K562 (cell line): ENCODE results near the gene GPD1L. TPM values are rescaled to one million over a fixed set of nuclear protein-coding genes. Genes with fewer than 3 reads are reported as not detected.

Source experiments
- ATAC-seq: fragments of 200-7000 bp; cut with Tn5 transposase; 3 replicates; pipeline ENCODE4 v1.9.1; 2020; ENCODE audit warnings: moderate library complexity
- BruUV-seq: library from RNA; stranded (reverse); fragments of 400-500 nt; replicated peaks from 2 replicates; lab custom pipeline; 2021; lab: Mats Ljungman, UMichigan
- CTCF ChIA-PET: fragments of 300-600 bp; formaldehyde crosslinking; extraction: SDS; loops from one replicate; lab custom pipeline; 2021; ENCODE audit warnings: low intra/inter-chr PET ratio; lab: Yijun Ruan, JAX
- POLR2A ChIA-PET: fragments of 300-600, 350-650 bp; sonication (Branson Sonifier 250); formaldehyde crosslinking; extraction: SDS; loops from one replicate; lab custom pipeline; 2021; ENCODE audit warnings: antibody characterized with exemption, inconsistent platforms; lab: Yijun Ruan, JAX
- DNase-seq, 4 experiments: peaks; one replicate each; pipeline versions ENCODE4 v3.0.0 to v3.0.0-alpha.2; 2011 to 2018; ENCODE audit warnings: low spot score in 3 of 4, mixed read lengths in 3 of 4; ENCODE audit errors: extremely low read depth in 1 of 4
- FAIRE-seq: peaks from 2 replicates; lab custom pipeline; 2011; peaks lifted over from hg19 to GRCh38; lab: Jason Lieb, UNC
- H2AFZ ChIP-seq: 2 replicates; pipeline ENCODE4 v1.6.0; 2011; ENCODE audit warnings: low read depth, low read length, control low read depth, inconsistent platforms
- H3K27ac ChIP-seq: fragments of 200-600 bp; 3 replicates; pipeline ENCODE4 v1.8.0; 2011; ENCODE audit warnings: low read depth, mild to moderate bottlenecking, control low read depth, inconsistent platforms, low read length, moderate library complexity, mixed read lengths; ENCODE audit errors: extremely low read depth
- H3K27me3 ChIP-seq, 2 experiments: fragments of 300-600 bp in 1 of 2; 2 replicates in 1 of 2; 3 replicates in 1 of 2; pipeline versions ENCODE4 v1.6.0 to v1.8.0; 2011; ENCODE audit warnings: inconsistent platforms in 2 of 2, low read length in 2 of 2, mild to moderate bottlenecking in 1 of 2, mixed read lengths in 1 of 2, moderate library complexity in 1 of 2; ENCODE audit not compliant: control insufficient read depth in 2 of 2, insufficient read depth in 2 of 2
- H3K36me3 ChIP-seq: fragments of 300-600 bp; 3 replicates; pipeline ENCODE4 v1.8.0; 2011; ENCODE audit warnings: mild to moderate bottlenecking, low read length, inconsistent platforms; ENCODE audit not compliant: control insufficient read depth, insufficient read depth
- H3K4me1 ChIP-seq, 2 experiments: fragments of 200-600 bp in 1 of 2; replicated peaks in 1 of 2; 2 replicates in 1 of 2; 3 replicates in 1 of 2; pipeline versions ENCODE4 v1.5.1 to v1.8.0; 2011; ENCODE audit warnings: inconsistent platforms in 2 of 2, low read length in 2 of 2, mild to moderate bottlenecking in 1 of 2, mixed read lengths in 1 of 2, moderate library complexity in 1 of 2; ENCODE audit not compliant: control insufficient read depth in 2 of 2, insufficient read depth in 2 of 2
- H3K4me2 ChIP-seq: 2 replicates; pipeline ENCODE4 v1.6.1; 2011; ENCODE audit warnings: low read length, control low read depth, inconsistent platforms, mixed read lengths; ENCODE audit not compliant: insufficient read depth
- H3K4me3 ChIP-seq: fragments of 200-600 bp; sonication (generic), shearing (Covaris generic); 2 replicates; pipeline ENCODE4 v1.5.1; 2016; ENCODE audit warnings: control low read depth, inconsistent platforms
- H3K79me2 ChIP-seq: fragments of 200-600 bp; 3 replicates; pipeline ENCODE4 v1.8.0; 2011; ENCODE audit warnings: low read length, inconsistent platforms; ENCODE audit not compliant: control insufficient read depth, insufficient read depth
- H3K9ac ChIP-seq, 2 experiments: 2 replicates each; pipeline versions ENCODE4 v1.6.0 to v1.6.1; 2011; ENCODE audit warnings: low read depth in 2 of 2, low read length in 2 of 2, control low read depth in 1 of 2, inconsistent platforms in 1 of 2, mild to moderate bottlenecking in 1 of 2, mixed read lengths in 1 of 2; ENCODE audit not compliant: insufficient read depth in 1 of 2
- H3K9me1 ChIP-seq: one replicate; pipeline ENCODE4 v1.6.0; 2011; ENCODE audit warnings: inconsistent platforms, mild to moderate bottlenecking, low read length, moderate library complexity; ENCODE audit not compliant: control insufficient read depth, insufficient read depth
- H3K9me3 ChIP-seq: replicated peaks from 2 replicates; pipeline ENCODE4 v1.5.1; 2011; ENCODE audit warnings: low read depth, low read length, inconsistent platforms; ENCODE audit not compliant: control insufficient read depth, insufficient read depth
- H4K20me1 ChIP-seq: replicated peaks from 2 replicates; pipeline ENCODE4 v1.6.1; 2011; ENCODE audit warnings: low read length, inconsistent platforms, mixed read lengths; ENCODE audit not compliant: control insufficient read depth, insufficient read depth
- CEBPB ChIP-seq: fragments of 450-650 bp; IDR thresholded peaks from 2 replicates; pipeline ENCODE4 v1.6.1; 2016; ENCODE audit warnings: missing genetic modification characterization, missing compliant biosample characterization
- CEBPG ChIP-seq, 3 experiments: fragments of 200-800 bp in 1 of 3; sonication (Bioruptor generic) in 1 of 3; sonication (generic) in 1 of 3; formaldehyde crosslinking in 1 of 3; IDR thresholded peaks in 2 of 3; conservative IDR thresholded peaks in 1 of 3; 2 replicates each; pipeline versions ENCODE4 v1.6.1 to v1.8.0; 2016 to 2022; ENCODE audit warnings: missing compliant biosample characterization in 2 of 3, missing genetic modification characterization in 2 of 3, mild to moderate bottlenecking in 1 of 3, missing genetic modification reagents in 1 of 3
- ELF2 ChIP-seq: fragments of 250-450 bp; sonication (Bioruptor Pico); IDR thresholded peaks from 2 replicates; pipeline ENCODE4 v1.5.0; 2021; ENCODE audit warnings: mild to moderate bottlenecking
- GABPA ChIP-seq: fragments of 200-800 bp; sonication (Bioruptor generic); conservative IDR thresholded peaks from 2 replicates; pipeline ENCODE4 v1.6.1; 2016; ENCODE audit warnings: low read depth, missing genetic modification characterization, missing compliant biosample characterization
- HBP1 ChIP-seq: fragments of 450-650 bp; formaldehyde crosslinking; IDR thresholded peaks from 2 replicates; pipeline ENCODE4 v1.4.0; 2022; ENCODE audit warnings: missing genetic modification characterization
- KAT2B ChIP-seq: IDR thresholded peaks from one replicate; pipeline ENCODE4 v1.6.1; 2012; ENCODE audit warnings: low read depth, mild to moderate bottlenecking, control low read depth, inconsistent platforms, low read length, moderate library complexity
- MLLT1 ChIP-seq, 2 experiments: fragments of 450-650 bp; IDR thresholded peaks; 2 replicates each; pipeline ENCODE4 v1.6.1; 2016
- RBM39 ChIP-seq: fragments of 200-400 bp; formaldehyde crosslinking; optimal IDR thresholded peaks from 2 replicates; pipeline ENCODE3; 2018; ENCODE audit warnings: low read depth, low read length
- STAT6 ChIP-seq: sonication (generic); formaldehyde crosslinking; IDR thresholded peaks from 2 replicates; pipeline ENCODE4 v1.8.1; 2023; ENCODE audit warnings: mild to moderate bottlenecking, missing genetic modification reagents
- WGBS: fragments of 100-300 bp; shearing (Covaris generic); methylation state at CpG from one replicate; pipeline ENCODE4 v1.1.6; 2016; ENCODE audit warnings: low coverage, mixed read lengths; ENCODE audit not compliant: insufficient coverage; ENCODE audit errors: missing lambda C conversion rate; 5-methylcytosine and 5-hydroxymethylcytosine counted together
- in situ Hi-C: fragments of 300-500 bp; cut with MboI; formaldehyde crosslinking; loops from 4 replicates; pipeline ENCODE4 v1.15.0; 2018; ENCODE audit warnings: inconsistent platforms, mixed read lengths
- intact Hi-C: fragments of 100-400 bp; cut with micrococcal nuclease; formaldehyde crosslinking; loops from 2 replicates; pipeline ENCODE4 v1.14.2; 2022
- polyA plus RNA-seq, 8 experiments: library from polyadenylated mRNA; depleted of rRNA in 4 of 8; stranded (reverse) in 5 of 8; unstranded in 3 of 8; fragments of >200 nt; fragmentation: Nextera tagmentation in 2 of 8; fragmentation: Illumina TruSeq in 1 of 8; extraction: Ambion mirVana in 2 of 8; extraction: Trizol in 1 of 8; gene quantifications; 2 replicates each; pipeline versions ENCODE4 v1.2.1 to v1.2.3, GENCODE V29; 2011 to 2014; ENCODE audit warnings: inconsistent platforms in 1 of 8, missing spikeins in 1 of 8
- total RNA-seq, 7 experiments: library from RNA; depleted of rRNA in 6 of 7; stranded (reverse); fragments of >200 nt in 6 of 7; fragmentation: Illumina TruSeq in 2 of 7; extraction: Trizol in 2 of 7; gene quantifications; 2 replicates each; pipeline versions ENCODE4 v1.2.1 to v1.2.3, GENCODE V29; 2011 to 2021; ENCODE audit warnings: low replicate concordance in 1 of 7

The GPD1L gene
- total and polyA plus RNA-seq, 9 of the 15 experiments (the other 6 are each of a cell fraction or from before 2014, with no cell fraction given), result 1.6 to 17.3 (median 12.3) TPM

GRCh38 chr3:32195995-32196540 is 89.6 kb downstream of the GPD1L start:
- Histone ChIP-seq H3K9me1 (no peaks in the 10 kb centered on the region), H2AFZ (no peak overlapping the region), H3K4me3 (no peak overlapping the region), H3K4me2 (no peak overlapping the region), H3K27ac (no peak overlapping the region), H3K9me3 (no peaks in the 10 kb centered on the region), H3K36me3 (no peaks in the 10 kb centered on the region), H3K27me3 (peaks cover 0 to 35% of the 10 kb centered on the region in 2 experiments; a peak in 2 of 5 replicates), H3K9ac (no peak overlapping the region), H4K20me1 (no peaks in the 10 kb centered on the region), H3K79me2 (no peaks in the 10 kb centered on the region), H3K4me1 (no peaks in the 10 kb centered on the region)
- ChIA-PET CTCF (no interaction called here), POLR2A (interaction anchor here (0.6 to 1.0 kb wide), 2 partner anchors 95 to 254 kb away, joined by 3 read pairs; no protein-coding TSS in a partner anchor)
- intact Hi-C loops, result no loop called here
- ATAC-seq (no peak), FAIRE-seq (no peak), DNase-seq (no peak)
- no TSS peak for BruUV-seq
- in situ Hi-C loops, result no loop called here
- no peak for TF ChIP-seq CEBPG (CRISPR knock-in tag; IDR thresholded peaks at IDR 0.05)
- peak in 1 of 2 experiments; percentile 67; a peak in 2 of 4 replicates for TF ChIP-seq CEBPG (tag; conservative IDR thresholded peaks at IDR 0.05 in 1 of 2, IDR thresholded peaks at IDR 0.05 in 1 of 2)
- peak; percentile 61 for TF ChIP-seq CEBPB (tag)
- TF ChIP-seq GABPA (tag), result no peak
- 0% methylated on average over 4 of the region's 4 CpGs for WGBS

- H2AFZ ChIP-seq, result no peak overlapping the region
- no peak for FAIRE-seq
- no peaks in the 10 kb centered on the region for H3K36me3 ChIP-seq
- no peak overlapping the region for H3K4me3 ChIP-seq
- peaks cover 3 to 38% of the 10 kb centered on the region in 2 experiments; a peak in 3 of 5 replicates for H3K27me3 ChIP-seq
- ChIA-PET CTCF (no interaction called here), POLR2A (interaction anchor here (1.7 kb wide), 1 partner anchor 12 kb away, joined by 4 read pairs; no protein-coding TSS in a partner anchor)
- no peak overlapping the region for H3K9ac ChIP-seq
- no peaks in the 10 kb centered on the region for H4K20me1 ChIP-seq
- no peak overlapping the region for H3K4me2 ChIP-seq
- WGBS, result 0% methylated on average over 1 of the region's 1 CpG
- in situ Hi-C loops (no loop called here), intact Hi-C loops (no loop called here)
- H3K79me2 ChIP-seq, result no peaks in the 10 kb centered on the region
- no peaks in the 10 kb centered on the region for H3K9me1 ChIP-seq
- no peaks in the 10 kb centered on the region for H3K9me3 ChIP-seq
- no peak for ATAC-seq
- no peak overlapping the region for H3K27ac ChIP-seq
- TF ChIP-seq RBM39 (no peak), STAT6 (CRISPR knock-in tag) (no peak), MLLT1 (IDR thresholded peaks at IDR 0.05) (no peak), KAT2B (no peak), HBP1 (CRISPR knock-in tag) (no peak), ELF2 (CRISPR knock-in tag) (no peak)
- TF ChIP-seq, all 486 proteins: peak for 0
- no peak for DNase-seq
- BruUV-seq, result no TSS peak
- H3K4me1 ChIP-seq, result no peaks in the 10 kb centered on the region
These were observed 91.6 kb downstream of the GPD1L start for GRCh38 chr3:32197991-32198390.
